ENCODE results near the gene TSPAN18. TPM values are rescaled to one million over a fixed set of nuclear protein-coding genes. Genes with fewer than 3 reads are reported as not detected.

The TSPAN18 gene
- total and polyA plus RNA-seq, 10 of the 15 experiments (the other 5 are each of a cell fraction or from before 2014, with no cell fraction given), result 0.02 to 0.77 (median 0.13) TPM; not detected in 1

GRCh38 chr11:44840085-44840478, 113.3 kb downstream of the TSPAN18 start:
- Histone ChIP-seq H4K20me1 (ENCODE audit: control insufficient read depth, insufficient read depth) (no peaks in the 10 kb centered on the region), H3K79me2 (ENCODE audit: control insufficient read depth, insufficient read depth, low read length) (no peaks in the 10 kb centered on the region), H3K9me3 (replicated peaks; ENCODE audit: control insufficient read depth, insufficient read depth, low read length) (no peaks in the 10 kb centered on the region; the same call in 2 of the 3 replicates), H3K4me2 (ENCODE audit: control insufficient read depth, insufficient read depth) (no peak overlapping the region), H3K27me3 (replicated peaks in 1 of 2; ENCODE audit: control insufficient read depth in 2 of 2, insufficient read depth in 2 of 2, low read length in 1 of 2) (peaks cover 0 to under 1% of the 10 kb centered on the region in 2 experiments; a peak in 2 of 4 replicates), H2AFZ (ENCODE audit: control insufficient read depth, low read depth, low read length) (no peak overlapping the region), H3K27ac (ENCODE audit: control insufficient read depth, insufficient read depth) (no peak overlapping the region), H3K9ac (ENCODE audit: control insufficient read depth, insufficient read depth, low read length) (no peak overlapping the region), H3K36me3 (ENCODE audit: control insufficient read depth in 2 of 2, insufficient read depth in 2 of 2, low read length in 1 of 2) (no peaks in the 10 kb centered on the region), H3K4me3 (no peak overlapping the region), H3K4me1 (ENCODE audit: control insufficient read depth, insufficient read depth, low read length) (no peaks in the 10 kb centered on the region)
- DNase-seq (ENCODE audit: low read depth, low spot score), result no peak
- intact Hi-C loops (cut with micrococcal nuclease; ENCODE audit: unreplicated experiment), result no loop called here
- RAD21 ChIA-PET (ENCODE audit: unreplicated experiment), result no interaction called here
- in situ Hi-C loops (cut with MboI), result no loop called here
- 43% methylated on average over 3 of the region's 3 CpGs for WGBS (ENCODE audit: insufficient coverage, insufficient replicate concordance, low lambda C conversion rate, missing lambda C conversion rate)
- CTCF ChIA-PET, result no interaction called here
- SMC1A ChIA-PET (ENCODE audit: uncharacterized antibody, unreplicated experiment), result no interaction called here
- POLR2A ChIA-PET, result no interaction called here
- no peak for ATAC-seq
- no TSS peak for BruUV-seq (replicated peaks)
- no peak for FAIRE-seq
- TF ChIP-seq CEBPZ (IDR thresholded peaks at IDR 0.05; ENCODE audit: low read depth, low read length), result no peak
- no peak for TF ChIP-seq NKRF (conservative IDR thresholded peaks at IDR 0.05)
- no peak for TF ChIP-seq BCLAF1 (IDR thresholded peaks at IDR 0.05)
- no peak for TF ChIP-seq KDM1A (IDR thresholded peaks at IDR 0.05; ENCODE audit: borderline replicate concordance)
- no peak for TF ChIP-seq ZNF207 (IDR thresholded peaks at IDR 0.05; ENCODE audit: borderline replicate concordance)
- TF ChIP-seq IKZF2 (IDR thresholded peaks at IDR 0.05), result no peak
- no peak for TF ChIP-seq TAF1 (IDR thresholded peaks at IDR 0.05; ENCODE audit: borderline replicate concordance, low read depth, low read length)
- TF ChIP-seq RBBP5 (conservative IDR thresholded peaks at IDR 0.05), result no peak
- TF ChIP-seq EZH2 (IDR thresholded peaks at IDR 0.05; ENCODE audit: borderline replicate concordance, control insufficient read depth, low read depth, low read length), result no peak
- TF ChIP-seq BCL11A (IDR thresholded peaks at IDR 0.05; ENCODE audit: low read depth, low read length), result no peak
- TF ChIP-seq CUX1 (IDR thresholded peaks at IDR 0.05; ENCODE audit: insufficient replicate concordance, low read depth, low read length), result no peak
